Astrocyte of the cerebellum (primary cell): ENCODE data around the gene ARHGEF7.

Experiments
- DNase-seq: peaks from one replicate; pipeline ENCODE4 v3.0.0-alpha.2; 2011; ENCODE audit warnings: low read depth
- H3K4me3 ChIP-seq: 2 replicates; pipeline ENCODE4 v1.5.1; 2011; ENCODE audit warnings: mild to moderate bottlenecking, low read depth, low read length, moderate library complexity
- CTCF ChIP-seq: IDR thresholded peaks from 2 replicates; pipeline ENCODE4 v1.5.1; 2012; ENCODE audit warnings: low read length, low read depth, moderate library complexity, mild to moderate bottlenecking; ENCODE audit errors: missing control alignments
- in situ Hi-C: cut with HindIII; loops from 2 replicates; pipeline ENCODE4 v1.10.0; 2017; ENCODE audit warnings: low sequenced_read_pairs

The ARHGEF7 gene

GRCh38 chr13:111282425-111282824, 167.3 kb downstream of the ARHGEF7 start:
- TF ChIP-seq CTCF, result no peak
- H3K4me3 ChIP-seq, result no peak overlapping the region
- no peak for DNase-seq
- in situ Hi-C loops, result no loop called here

DNA sequence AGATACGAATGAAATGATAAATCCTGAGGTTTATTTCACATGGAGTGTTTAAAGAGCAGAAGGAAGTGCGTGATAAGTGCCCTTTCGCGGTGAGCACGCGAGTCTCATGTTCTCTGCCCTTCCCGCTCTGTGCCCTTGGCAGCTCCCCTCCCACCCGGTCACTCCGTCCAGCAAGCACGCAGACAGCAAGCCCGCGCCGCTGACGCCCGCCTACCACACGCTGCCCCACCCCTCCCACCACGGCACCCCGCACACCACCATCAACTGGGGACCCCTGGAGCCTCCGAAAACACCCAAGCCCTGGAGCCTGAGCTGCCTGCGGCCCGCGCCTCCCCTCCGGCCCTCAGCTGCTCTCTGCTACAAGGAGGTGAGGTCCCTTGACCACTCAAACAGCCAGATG, 167.9 kb downstream of the ARHGEF7 start:
- no peak overlapping the region for H3K4me3 ChIP-seq
- in situ Hi-C loops, result no loop called here
- no peak for DNase-seq
- no peak for TF ChIP-seq CTCF

DNA sequence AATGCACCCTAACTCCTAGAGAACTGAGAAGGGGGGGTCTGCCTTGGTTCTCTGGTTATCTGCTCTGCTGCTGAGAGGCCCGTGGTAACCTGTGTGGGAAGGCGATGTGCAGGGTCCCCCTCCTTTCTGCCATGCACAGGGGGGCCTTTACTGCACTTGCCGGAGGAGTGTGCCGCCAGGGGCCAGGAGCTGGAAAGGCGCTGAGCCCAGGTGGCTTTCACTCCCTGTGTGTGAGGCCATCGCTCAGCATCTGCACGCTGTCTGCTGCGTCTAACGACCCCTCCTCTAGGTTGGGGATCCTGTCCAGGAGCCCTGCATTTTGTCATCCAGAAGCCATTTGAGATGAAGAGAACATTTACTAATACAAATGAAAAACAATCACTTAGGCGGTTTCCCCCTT, 168.3 kb downstream of the ARHGEF7 start:
- DNase-seq, result no peak
- H3K4me3 ChIP-seq, result no peak overlapping the region
- TF ChIP-seq CTCF, result no peak
- in situ Hi-C loops, result no loop called here

DNA sequence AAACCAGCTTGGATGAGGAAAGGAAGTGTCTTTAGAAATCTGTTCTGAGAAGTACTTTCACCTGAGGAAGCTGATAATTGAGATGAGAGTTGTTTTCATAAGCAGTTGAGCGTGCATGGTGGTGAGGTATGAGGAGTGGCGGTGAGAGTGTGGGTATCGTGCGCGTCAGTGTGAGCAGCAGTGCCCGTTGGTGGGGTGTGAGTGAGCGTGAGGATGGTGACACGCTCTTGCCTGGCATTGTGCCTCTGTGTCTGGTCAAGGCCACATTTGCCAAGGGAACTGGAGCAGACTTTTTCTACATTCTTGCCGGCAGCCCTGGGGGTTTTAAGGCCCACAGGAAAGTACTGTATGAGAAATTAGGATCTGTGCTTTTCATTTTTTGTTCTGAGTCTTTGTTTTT, 168.9 kb downstream of the ARHGEF7 start:
- no peak overlapping the region for H3K4me3 ChIP-seq
- in situ Hi-C loops, result no loop called here
- TF ChIP-seq CTCF, result no peak
- no peak for DNase-seq

DNA sequence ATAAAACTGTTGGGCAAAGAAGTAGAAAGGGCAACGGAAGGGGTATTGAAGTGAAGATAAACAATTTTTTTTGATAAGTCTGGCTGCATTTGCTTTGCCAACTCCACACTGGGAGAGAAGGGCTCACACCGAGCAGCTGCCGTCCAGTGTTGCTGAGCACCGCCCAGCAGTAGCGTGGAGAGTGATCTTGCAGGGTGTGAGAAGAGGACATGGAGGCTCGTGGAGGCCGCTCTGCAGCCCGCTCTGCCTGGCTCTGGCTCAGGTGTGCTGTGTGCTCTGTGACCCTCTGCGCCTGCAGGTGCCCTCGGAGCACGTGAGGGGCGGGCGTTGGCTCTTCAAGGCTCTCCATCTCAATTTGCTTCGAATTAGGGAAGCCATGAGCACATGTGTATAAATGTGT, 169.5 kb downstream of the ARHGEF7 start:
- no peak for TF ChIP-seq CTCF
- H3K4me3 ChIP-seq, result no peak overlapping the region
- no peak for DNase-seq
- in situ Hi-C loops, result no loop called here

DNA sequence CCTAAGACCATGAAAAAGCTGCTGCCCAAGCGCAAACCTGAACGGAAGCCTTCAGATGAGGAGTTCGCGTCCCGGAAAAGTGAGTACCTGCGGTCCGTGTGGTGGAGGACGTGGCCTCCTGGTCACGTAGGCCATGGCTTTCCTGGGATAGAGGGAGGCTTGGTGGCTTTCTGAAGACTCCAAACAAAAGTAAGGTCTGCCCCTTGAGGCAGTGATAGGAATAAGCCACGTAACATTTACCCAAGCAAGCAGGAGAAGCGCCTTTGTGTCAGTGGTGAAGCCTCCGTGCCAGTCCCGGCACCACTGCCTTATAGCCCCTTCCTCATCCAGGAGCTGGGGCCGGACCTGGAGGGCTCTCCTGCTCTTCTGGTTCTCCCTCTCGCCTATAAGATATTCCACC, 171.1 kb downstream of the ARHGEF7 start:
- in situ Hi-C loops, result loop anchor here (5.0 kb wide), 1 partner anchor 34 kb away; no protein-coding TSS in a partner anchor
- peak; percentile 8 for TF ChIP-seq CTCF
- H3K4me3 ChIP-seq, result no peak overlapping the region
- no peak for DNase-seq

GRCh38 chr13:111286749-111287148, 171.6 kb downstream of the ARHGEF7 start:
- TF ChIP-seq CTCF, result no peak
- DNase-seq, result no peak
- no peak overlapping the region for H3K4me3 ChIP-seq
- in situ Hi-C loops, result loop anchor here (5.0 kb wide), 1 partner anchor 34 kb away; no protein-coding TSS in a partner anchor
